Measurements from ENCODE around the gene RFPL4A.
"Not testable (repeated sequence)": the region's sequence is repeated elsewhere in the genome, so short reads cannot be mapped to it uniquely, and the experiment has no call there.

Gene RFPL4A

GRCh38 chr19:55758797-55759196, at the start of gene RFPL4A:
TSS of gene RFPL4A (plus strand) at chr19:55759097. CDS start at chr19:55761801, 2,704 bp downstream.
- not testable (repeated sequence) for H3K9ac ChIP-seq (ENCODE audit: low read length); H3F3A ChIP-seq (ENCODE audit: insufficient read depth, low read length); H3K79me2 ChIP-seq (ENCODE audit: low read length); DNase-seq; H3K4me3 ChIP-seq (ENCODE audit: low read length); H4K20me1 ChIP-seq (ENCODE audit: insufficient read depth, low read length); H3K4me1 ChIP-seq (ENCODE audit: low read length); H2AFZ ChIP-seq (ENCODE audit: low read length); H3K9me2 ChIP-seq (replicated peaks; ENCODE audit: insufficient read depth, low read length); H3K27ac ChIP-seq (ENCODE audit: low read length); H3K36me3 ChIP-seq (replicated peaks; ENCODE audit: insufficient read depth, low read length); H3K9me3 ChIP-seq (replicated peaks; ENCODE audit: insufficient read depth, low read length)
- peaks cover 49% of the 10 kb centered on the region for H3K27me3 ChIP-seq (replicated peaks; ENCODE audit: insufficient read depth, low read length)
- H3K4me2 ChIP-seq (ENCODE audit: low read depth, low read length), result peak within 1 kb of the TSS; percentile 37; the same call in 1 of the 2 replicates

- Histone ChIP-seq H3K9ac (ENCODE audit: low read length) (no peak overlapping the region), H3K4me2 (ENCODE audit: low read depth, low read length) (no peak overlapping the region), H3K79me2 (ENCODE audit: low read length) (no peaks in the 10 kb centered on the region), H3K4me3 (ENCODE audit: low read length) (no peak overlapping the region), H3K4me1 (ENCODE audit: low read length) (no peaks in the 10 kb centered on the region), H2AFZ (ENCODE audit: low read length) (no peak overlapping the region), H4K20me1 (ENCODE audit: insufficient read depth, low read length) (no peaks in the 10 kb centered on the region), H3K36me3 (replicated peaks; ENCODE audit: insufficient read depth, low read length) (no peaks in the 10 kb centered on the region), H3K27ac (ENCODE audit: low read length) (no peak overlapping the region), H3K9me2 (replicated peaks; ENCODE audit: insufficient read depth, low read length) (no peaks in the 10 kb centered on the region), H3K9me3 (replicated peaks; ENCODE audit: insufficient read depth, low read length) (no peaks in the 10 kb centered on the region), H3K27me3 (replicated peaks; ENCODE audit: insufficient read depth, low read length) (peaks cover 34% of the 10 kb centered on the region), H3F3A (ENCODE audit: insufficient read depth, low read length) (no peaks in the 10 kb centered on the region)
- no peak for TF ChIP-seq CTCF (IDR thresholded peaks at IDR 0.05; ENCODE audit: low read length)
- no peak for TF ChIP-seq EZH2 (optimal IDR thresholded peaks at IDR 0.05; ENCODE audit: low read depth, low read length)
- TF ChIP-seq EZH2phosphoT487 (IDR thresholded peaks at IDR 0.05; ENCODE audit: low read length), result no peak
- no peak for DNase-seq
Observed at GRCh38 chr19:55711719-55712118, 47.2 kb upstream of the RFPL4A start.

DNA sequence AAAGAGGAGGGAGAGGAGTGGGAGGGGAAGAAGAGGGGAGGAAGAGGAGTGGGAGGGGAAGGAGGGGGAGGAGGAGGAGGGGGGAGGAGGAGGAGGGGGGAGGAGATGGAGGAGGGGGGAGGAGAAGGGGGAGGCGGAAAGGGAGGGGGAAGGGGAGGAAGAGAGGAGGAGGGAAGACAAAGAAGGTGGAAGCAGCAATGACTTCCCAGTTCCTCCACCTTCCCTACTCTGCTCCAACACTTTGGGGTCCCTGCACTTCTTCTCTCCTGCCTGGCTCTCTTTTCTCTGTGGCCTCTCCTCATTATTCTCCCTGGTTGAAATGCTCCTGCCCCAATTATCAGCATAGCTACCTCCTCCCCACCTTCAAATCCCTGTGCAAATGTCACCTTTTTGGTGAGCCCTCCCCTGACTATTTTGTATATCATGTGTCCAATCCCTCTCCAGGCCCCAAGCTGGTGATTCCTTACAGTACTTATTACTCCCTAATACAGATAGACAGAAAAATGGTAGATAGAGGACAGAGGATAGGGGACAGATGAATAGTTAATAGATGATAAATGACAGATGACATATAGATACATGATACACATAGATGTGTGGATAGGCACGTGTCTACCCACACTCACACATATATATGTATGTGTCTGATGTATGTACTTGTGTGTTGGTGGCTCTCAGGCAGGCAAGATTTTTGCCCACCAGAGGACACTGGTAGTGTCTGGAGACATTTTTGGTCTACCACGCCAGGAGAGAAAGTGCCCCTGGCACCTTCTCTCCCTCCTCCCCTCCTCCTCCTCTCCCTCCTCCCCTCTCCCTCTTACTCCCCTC, 45.9 kb upstream of the RFPL4A start:
- Histone ChIP-seq H3F3A (ENCODE audit: insufficient read depth, low read length) (no peaks in the 10 kb centered on the region), H3K27ac (ENCODE audit: low read length) (no peak overlapping the region), H3K4me2 (ENCODE audit: low read depth, low read length) (no peak overlapping the region), H3K9ac (ENCODE audit: low read length) (no peak overlapping the region), H3K27me3 (replicated peaks; ENCODE audit: insufficient read depth, low read length) (peaks cover 47% of the 10 kb centered on the region), H3K79me2 (ENCODE audit: low read length) (no peaks in the 10 kb centered on the region), H4K20me1 (ENCODE audit: insufficient read depth, low read length) (no peaks in the 10 kb centered on the region), H3K4me3 (ENCODE audit: low read length) (no peak overlapping the region), H3K9me2 (replicated peaks; ENCODE audit: insufficient read depth, low read length) (no peaks in the 10 kb centered on the region), H3K36me3 (replicated peaks; ENCODE audit: insufficient read depth, low read length) (no peaks in the 10 kb centered on the region), H2AFZ (ENCODE audit: low read length) (no peak overlapping the region), H3K9me3 (replicated peaks; ENCODE audit: insufficient read depth, low read length) (no peaks in the 10 kb centered on the region), H3K4me1 (ENCODE audit: low read length) (no peaks in the 10 kb centered on the region)
- TF ChIP-seq EZH2 (optimal IDR thresholded peaks at IDR 0.05; ENCODE audit: low read depth, low read length) (no peak), CTCF (IDR thresholded peaks at IDR 0.05; ENCODE audit: low read length) (no peak), EZH2phosphoT487 (IDR thresholded peaks at IDR 0.05; ENCODE audit: low read length) (no peak)
- DNase-seq, result no peak

DNA sequence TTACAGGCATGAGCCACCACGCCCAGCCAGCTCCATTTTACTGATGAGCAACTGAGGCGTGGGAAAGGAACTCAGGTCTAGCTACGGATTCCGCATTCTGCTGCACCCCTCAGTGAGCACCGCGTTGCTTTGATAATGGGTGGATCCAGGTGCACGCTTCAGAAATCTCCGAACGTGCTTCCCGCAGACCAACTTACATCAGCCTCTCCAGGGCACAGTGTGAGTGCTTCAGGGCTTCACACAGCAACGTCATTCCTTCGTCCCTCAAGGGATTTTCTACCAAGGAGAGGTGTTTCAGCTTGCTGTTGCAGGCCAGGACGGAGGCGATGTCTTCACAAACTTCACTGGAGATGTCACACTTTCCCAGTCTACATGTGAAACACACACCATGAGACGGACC, 42.4 kb upstream of the RFPL4A start:
- H2AFZ ChIP-seq (ENCODE audit: low read length), result no peak overlapping the region
- H3F3A ChIP-seq (ENCODE audit: insufficient read depth, low read length), result no peaks in the 10 kb centered on the region
- no peaks in the 10 kb centered on the region for H3K36me3 ChIP-seq (replicated peaks; ENCODE audit: insufficient read depth, low read length)
- H3K4me3 ChIP-seq (ENCODE audit: low read length), result no peak overlapping the region
- H4K20me1 ChIP-seq (ENCODE audit: insufficient read depth, low read length), result no peaks in the 10 kb centered on the region
- DNase-seq, result no peak
- H3K27me3 ChIP-seq (replicated peaks; ENCODE audit: insufficient read depth, low read length), result peaks cover 74% of the 10 kb centered on the region
- no peaks in the 10 kb centered on the region for H3K79me2 ChIP-seq (ENCODE audit: low read length)
- no peak overlapping the region for H3K27ac ChIP-seq (ENCODE audit: low read length)
- TF ChIP-seq EZH2 (optimal IDR thresholded peaks at IDR 0.05; ENCODE audit: low read depth, low read length), result no peak
- no peak for TF ChIP-seq EZH2phosphoT487 (IDR thresholded peaks at IDR 0.05; ENCODE audit: low read length)
- TF ChIP-seq CTCF (IDR thresholded peaks at IDR 0.05; ENCODE audit: low read length), result no peak
- no peaks in the 10 kb centered on the region for H3K9me2 ChIP-seq (replicated peaks; ENCODE audit: insufficient read depth, low read length)
- no peak overlapping the region for H3K4me2 ChIP-seq (ENCODE audit: low read depth, low read length)
- no peaks in the 10 kb centered on the region for H3K4me1 ChIP-seq (ENCODE audit: low read length)
- no peak overlapping the region for H3K9ac ChIP-seq (ENCODE audit: low read length)
- no peaks in the 10 kb centered on the region for H3K9me3 ChIP-seq (replicated peaks; ENCODE audit: insufficient read depth, low read length)

All from MM.1S (cell line).